ENCODE results near the gene TAC1. TPM values are rescaled to one million over a fixed set of nuclear protein-coding genes. Genes with fewer than 3 reads are reported as not detected.
A peak's percentile ranks its signal among the peaks of the same experiment; 100 is the strongest.

TAC1 gene
- total RNA-seq, result 0.45 TPM in 1 of 2 replicates, not detected in the other
- long read RNA-seq, partial matches to known transcripts, result 0 of 1 reads
- long read RNA-seq, other reads (novel, unspliced or antisense), result 1 of 1 reads

- TF ChIP-seq CTCF (conservative IDR thresholded peaks at IDR 0.05), result no peak
- Mint-ChIP-seq H3K36me3 (ENCODE audit: low read depth) (no peaks in the 10 kb centered on the region), H3K27ac (ENCODE audit: unreplicated experiment) (no peak within 1 kb of the TSS), H3K4me3 (peak within 1 kb of the TSS; percentile 81), H3K27me3 (ENCODE audit: low read depth) (peaks cover 89% of the 10 kb centered on the region), H3K4me1 (peaks cover 22% of the 10 kb centered on the region), H3K9me3 (no peaks in the 10 kb centered on the region)
- peak; percentile 20 for DNase-seq (ENCODE audit: low read depth, low spot score)
Observed at GRCh38 chr7:97731736-97732564, at the start of gene TAC1. TSS of gene TAC1 (plus strand) at chr7:97732086. CDS start at chr7:97732613, 527 bp downstream.

- Mint-ChIP-seq H3K9me3 (no peaks in the 10 kb centered on the region), H3K4me3 (no peak overlapping the region), H3K27me3 (ENCODE audit: low read depth) (peaks cover 46% of the 10 kb centered on the region), H3K27ac (ENCODE audit: unreplicated experiment) (no peak overlapping the region), H3K36me3 (ENCODE audit: low read depth) (no peaks in the 10 kb centered on the region), H3K4me1 (no peaks in the 10 kb centered on the region)
- no peak for DNase-seq (ENCODE audit: low read depth, low spot score)
- no peak for TF ChIP-seq CTCF (conservative IDR thresholded peaks at IDR 0.05)
Observed at GRCh38 chr7:97685952-97686351, 45.9 kb upstream of the TAC1 start.

- TF ChIP-seq CTCF (conservative IDR thresholded peaks at IDR 0.05), result no peak
Observed at GRCh38 chr7:97693586-97693985, 38.3 kb upstream of the TAC1 start.

GRCh38 chr7:97694355-97694754 is 37.5 kb upstream of the TAC1 start:
- no peaks in the 10 kb centered on the region for H3K27me3 Mint-ChIP-seq (ENCODE audit: low read depth)
- TF ChIP-seq CTCF (conservative IDR thresholded peaks at IDR 0.05), result no peak

More at GRCh38 chr7:97693586-97693985, 38.3 kb upstream of the TAC1 start:
- Mint-ChIP-seq H3K36me3 (ENCODE audit: low read depth) (no peaks in the 10 kb centered on the region), H3K27me3 (ENCODE audit: low read depth) (no peaks in the 10 kb centered on the region), H3K27ac (ENCODE audit: unreplicated experiment) (no peak overlapping the region), H3K9me3 (peaks cover 4% of the 10 kb centered on the region), H3K4me1 (no peaks in the 10 kb centered on the region), H3K4me3 (no peak overlapping the region)
- no peak for DNase-seq (ENCODE audit: low read depth, low spot score)

GRCh38 chr7:97697396-97697795 is 34.5 kb upstream of the TAC1 start:
- Mint-ChIP-seq H3K4me3 (no peak overlapping the region), H3K36me3 (ENCODE audit: low read depth) (peaks cover 5% of the 10 kb centered on the region), H3K9me3 (peaks cover 6% of the 10 kb centered on the region), H3K27me3 (ENCODE audit: low read depth) (no peaks in the 10 kb centered on the region), H3K4me1 (no peaks in the 10 kb centered on the region), H3K27ac (ENCODE audit: unreplicated experiment) (no peak overlapping the region)
- no peak for DNase-seq (ENCODE audit: low read depth, low spot score)
- no peak for TF ChIP-seq CTCF (conservative IDR thresholded peaks at IDR 0.05)

More at GRCh38 chr7:97694355-97694754, 37.5 kb upstream of the TAC1 start:
- peaks cover 4% of the 10 kb centered on the region for H3K9me3 Mint-ChIP-seq
- DNase-seq (ENCODE audit: low read depth, low spot score), result no peak
- H3K4me3 Mint-ChIP-seq, result no peak overlapping the region
- H3K36me3 Mint-ChIP-seq (ENCODE audit: low read depth), result no peaks in the 10 kb centered on the region
- H3K4me1 Mint-ChIP-seq, result no peaks in the 10 kb centered on the region
- H3K27ac Mint-ChIP-seq (ENCODE audit: unreplicated experiment), result no peak overlapping the region
